NT2/D1 (cell line): ENCODE results near the gene ERICH3.

Experiments used
- SUZ12 ChIP-seq: IDR thresholded peaks from 2 replicates; pipeline ENCODE4 v1.6.1; 2011; ENCODE audit not compliant: insufficient read length, insufficient read depth; ENCODE audit errors: extremely low read depth
- YY1 ChIP-seq: IDR thresholded peaks from 2 replicates; pipeline ENCODE4 v1.6.1; 2011; ENCODE audit not compliant: insufficient read length, insufficient read depth

- TF ChIP-seq SUZ12, result no peak
- no peak for TF ChIP-seq YY1
Measured at GRCh38 chr1:74690909-74691308, 17.3 kb upstream of the ERICH3 start.
